GM20431 (cell line): ENCODE data around the gene MYCBPAP.

ENCODE experiments used
- in situ Hi-C: fragments of 300-500 bp; cut with MseI, MboI; formaldehyde crosslinking; loops from one replicate; pipeline ENCODE4 v1.15.0; 2020; ENCODE audit warnings: low sequenced_read_pairs; ENCODE audit not compliant: unreplicated experiment

Gene MYCBPAP

DNA sequence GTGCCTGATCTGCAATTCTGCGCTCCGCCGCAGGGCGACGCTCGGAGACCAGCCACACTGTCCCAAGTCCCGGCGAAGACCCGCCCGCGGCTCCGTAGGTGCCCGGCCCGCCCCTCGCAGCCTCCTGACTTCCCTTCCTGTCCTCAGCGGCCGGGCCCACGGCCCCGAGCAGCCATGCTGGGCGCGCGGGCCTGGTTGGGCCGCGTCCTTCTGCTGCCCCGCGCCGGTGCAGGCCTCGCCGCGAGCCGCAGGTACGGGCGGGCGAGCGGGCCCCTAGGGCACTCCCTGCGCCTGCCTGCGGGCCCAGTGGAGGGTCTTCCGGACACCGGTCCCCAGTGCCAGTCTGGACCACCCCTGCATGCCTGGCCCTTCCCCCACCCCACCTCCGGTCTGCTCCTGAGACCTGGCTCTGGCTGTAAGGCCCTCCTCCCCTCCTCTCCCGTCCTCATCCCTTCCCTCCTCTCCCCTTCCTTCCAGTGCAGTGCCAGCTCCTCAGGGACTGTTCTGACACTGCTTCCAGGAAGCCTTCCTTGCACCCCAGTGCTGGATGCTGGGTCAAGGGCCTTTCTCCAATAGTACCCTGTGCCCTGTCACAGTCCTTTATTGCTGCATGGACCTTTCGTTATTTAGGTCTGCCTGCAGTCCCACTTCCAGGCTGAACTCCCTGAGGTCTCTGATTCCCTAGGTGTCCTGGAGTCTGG, 38.9 kb downstream of the MYCBPAP start, which contains the start of gene SPATA20:
TSS of gene SPATA20 (plus strand) at position 140 of the 701 bp plus-strand sequence. CDS start at position 175, 35 bp downstream.
- in situ Hi-C loops: loop anchor here (10.0 kb wide), 1 partner anchor 62 kb away; no protein-coding TSS in a partner anchor

DNA sequence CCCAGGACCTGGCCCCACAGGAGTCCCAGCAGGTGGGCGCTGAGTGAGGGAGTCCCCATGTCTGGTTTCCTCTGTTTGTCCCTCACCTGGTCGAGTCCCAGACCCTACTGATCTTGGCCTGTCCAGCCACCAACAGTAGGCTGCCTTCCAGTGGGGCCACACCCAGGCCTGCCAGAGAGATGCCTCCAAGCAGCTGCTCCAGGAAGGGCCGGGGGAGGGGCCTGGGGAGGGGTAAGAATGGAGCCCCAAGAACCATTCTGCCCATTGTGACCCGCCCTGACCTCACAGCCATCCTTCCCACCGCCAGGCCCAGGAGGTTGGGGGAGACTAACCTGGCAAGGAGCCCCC, 39.5 kb downstream of the MYCBPAP start:
- in situ Hi-C loops: loop anchor here (10.0 kb wide), 1 partner anchor 63 kb away; no protein-coding TSS in a partner anchor

- in situ Hi-C loops: loop anchor here (10.0 kb wide), 1 partner anchor 64 kb away; no protein-coding TSS in a partner anchor
Observed at GRCh38 chr17:50548831-50549230, 40.6 kb downstream of the MYCBPAP start.

GRCh38 chr17:50549256-50549941, 41.2 kb downstream of the MYCBPAP start:
- in situ Hi-C loops: loop anchor here (10.0 kb wide), 1 partner anchor 65 kb away; no protein-coding TSS in a partner anchor

DNA sequence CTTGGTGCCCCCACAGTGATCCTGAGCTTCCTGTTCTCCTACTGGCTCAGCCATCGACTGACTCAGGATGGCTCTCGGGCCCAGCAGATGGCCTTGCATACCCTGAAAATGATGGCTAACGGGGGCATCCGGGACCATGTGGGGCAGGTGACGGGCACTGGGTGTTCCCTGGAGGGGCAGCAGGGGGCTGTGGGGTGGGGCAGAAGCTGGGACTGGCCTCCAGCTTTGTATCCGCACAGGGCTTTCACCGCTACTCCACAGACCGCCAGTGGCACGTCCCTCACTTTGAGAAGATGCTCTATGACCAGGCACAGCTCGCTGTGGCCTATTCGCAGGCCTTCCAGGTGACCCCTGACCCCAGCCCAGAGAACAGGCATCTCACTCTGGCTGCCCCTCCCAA, 41.7 kb downstream of the MYCBPAP start:
- in situ Hi-C loops: loop anchor here (10.0 kb wide), 1 partner anchor 65 kb away; no protein-coding TSS in a partner anchor

DNA sequence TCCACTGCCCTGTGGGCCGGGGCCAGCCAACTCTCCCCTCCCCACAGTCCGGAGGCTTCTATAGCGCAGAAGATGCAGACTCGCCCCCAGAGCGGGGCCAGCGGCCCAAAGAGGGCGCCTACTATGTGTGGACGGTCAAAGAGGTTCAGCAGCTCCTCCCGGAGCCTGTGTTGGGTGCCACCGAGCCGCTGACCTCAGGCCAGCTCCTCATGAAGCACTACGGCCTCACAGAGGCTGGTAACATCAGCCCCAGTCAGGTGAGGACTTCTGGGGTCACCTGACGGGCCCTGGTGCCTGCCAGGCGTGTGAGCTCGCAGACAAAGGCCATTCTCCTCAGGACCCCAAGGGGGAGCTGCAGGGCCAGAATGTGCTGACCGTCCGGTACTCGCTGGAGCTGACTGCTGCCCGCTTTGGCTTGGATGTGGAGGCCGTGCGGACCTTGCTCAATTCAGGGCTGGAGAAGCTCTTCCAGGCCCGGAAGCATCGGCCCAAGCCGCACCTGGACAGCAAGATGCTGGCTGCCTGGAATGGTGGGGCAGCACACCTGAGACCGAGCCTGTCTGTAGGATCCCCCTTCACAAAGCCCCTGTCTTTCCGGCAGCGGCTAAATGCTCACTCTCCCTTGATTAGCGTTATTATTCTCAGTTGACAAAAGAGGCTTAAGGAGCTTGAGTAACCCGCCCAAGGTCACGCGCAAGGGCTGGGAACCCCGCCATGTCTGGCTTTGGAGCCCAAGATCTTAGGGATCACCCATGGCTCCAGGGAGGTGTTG, 42.6 kb downstream of the MYCBPAP start:
- in situ Hi-C loops: no loop called here

DNA sequence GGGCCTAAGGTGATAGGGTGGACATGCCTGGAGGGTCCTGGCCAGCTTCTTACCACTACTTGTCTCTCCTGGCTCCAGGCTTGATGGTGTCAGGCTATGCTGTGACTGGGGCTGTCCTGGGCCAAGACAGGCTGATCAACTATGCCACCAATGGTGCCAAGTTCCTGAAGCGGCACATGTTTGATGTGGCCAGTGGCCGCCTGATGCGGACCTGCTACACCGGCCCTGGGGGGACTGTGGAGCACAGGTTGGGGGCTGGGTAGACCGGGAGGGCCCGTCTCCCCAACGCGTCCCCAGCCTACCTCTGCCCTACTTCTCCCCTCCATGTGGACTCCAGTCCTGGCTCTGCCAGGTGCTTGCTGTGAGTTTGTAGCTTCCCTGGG, 43.2 kb downstream of the MYCBPAP start:
- in situ Hi-C loops: no loop called here

GRCh38 chr17:50551884-50552283, 43.6 kb downstream of the MYCBPAP start:
- in situ Hi-C loops: no loop called here

- in situ Hi-C loops: no loop called here
Observed at GRCh38 chr17:50554201-50554600, 46.0 kb downstream of the MYCBPAP start.

DNA sequence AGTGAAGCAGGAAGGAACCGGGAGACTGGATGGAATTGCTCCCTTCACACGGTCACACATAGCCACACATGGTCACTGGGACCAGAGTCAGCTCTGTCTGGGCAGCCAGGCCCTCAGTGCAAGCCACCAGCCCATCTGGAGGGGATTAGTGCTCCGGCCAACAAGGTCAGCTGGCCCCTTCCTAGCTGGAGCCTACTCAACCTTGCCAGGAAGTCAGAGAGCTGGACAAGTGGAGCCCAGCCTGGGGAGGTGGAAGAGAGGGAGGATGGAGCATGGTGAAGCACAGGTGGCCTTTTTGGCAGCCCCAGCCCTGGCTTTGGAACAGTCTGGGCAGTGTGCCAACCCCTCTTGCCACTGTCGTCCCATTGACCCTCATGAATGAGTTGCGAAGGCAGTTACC, 48.6 kb downstream of the MYCBPAP start:
- in situ Hi-C loops: no loop called here

DNA sequence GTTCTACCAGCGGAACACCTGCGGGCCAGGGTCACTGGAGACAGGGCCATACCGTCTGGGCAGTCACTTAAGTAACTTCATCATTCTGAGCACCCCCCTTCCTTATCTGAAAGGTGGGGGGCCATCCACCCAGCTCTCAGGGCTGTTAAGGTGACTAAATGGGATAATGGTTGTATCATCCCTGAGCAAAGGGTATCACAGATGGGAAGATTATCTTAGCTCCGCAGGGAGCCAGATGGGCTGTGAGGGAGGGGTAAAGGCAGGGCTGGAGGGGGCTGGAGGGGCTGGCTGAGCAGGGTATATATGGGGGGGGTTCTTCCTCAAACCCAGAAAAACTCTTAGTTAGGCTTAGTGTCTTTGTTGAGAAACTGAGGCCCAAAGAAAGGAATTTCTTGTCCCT, 49.4 kb downstream of the MYCBPAP start:
- in situ Hi-C loops: no loop called here

DNA sequence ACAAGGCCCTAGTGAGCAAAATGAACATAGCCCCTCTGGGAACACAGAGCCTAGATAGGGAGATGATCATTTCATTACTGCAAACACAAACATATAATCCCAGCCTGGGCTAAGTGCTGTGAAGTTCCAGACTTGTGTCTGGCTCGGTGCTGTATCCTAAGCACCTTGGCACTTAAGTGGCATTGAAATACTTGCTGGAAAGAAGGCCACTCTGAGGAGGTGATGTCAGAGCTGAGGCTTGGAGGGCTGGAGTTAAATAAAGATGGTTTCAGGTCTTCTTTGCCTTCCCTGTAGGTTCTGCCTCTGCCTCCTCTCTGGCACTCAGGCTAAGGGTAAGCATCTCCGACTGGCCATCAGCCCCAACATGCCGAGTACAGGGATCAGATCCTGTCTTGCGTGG, 49.9 kb downstream of the MYCBPAP start:
- in situ Hi-C loops: no loop called here

GRCh38 chr17:50558581-50558940, 50.3 kb downstream of the MYCBPAP start:
- in situ Hi-C loops: no loop called here

DNA sequence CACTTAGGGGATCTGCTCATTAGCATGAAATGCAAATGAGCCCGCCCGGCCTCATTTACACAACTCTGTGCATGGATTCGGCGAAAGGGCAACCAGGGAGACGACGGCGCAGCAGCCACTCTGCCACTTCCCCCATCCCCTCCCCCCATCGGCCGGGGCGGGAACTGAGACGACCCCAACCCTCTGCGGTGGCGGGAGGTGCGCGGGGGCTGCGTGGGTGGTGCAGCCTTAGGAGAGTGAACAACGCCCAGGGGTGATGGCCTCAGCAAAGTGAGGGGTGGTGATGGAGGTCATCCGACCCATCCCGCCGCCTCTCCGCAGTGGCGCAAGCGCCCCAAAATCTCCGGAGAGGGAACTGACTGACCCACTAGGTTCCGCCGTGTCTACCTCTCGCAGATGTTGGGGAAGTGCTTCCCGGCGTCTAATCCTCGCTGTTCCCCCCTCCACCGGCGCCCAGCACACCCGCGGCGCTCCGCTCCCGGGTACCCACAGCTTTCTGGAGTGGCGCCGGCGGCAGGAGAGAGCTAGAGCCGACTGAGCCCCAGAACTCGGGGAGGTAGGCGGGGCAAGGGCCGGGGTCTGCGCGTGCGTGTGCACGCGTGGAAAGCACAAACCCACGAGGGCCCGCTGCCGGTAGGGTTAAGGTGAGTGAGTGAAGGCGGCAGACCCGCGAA, 50.8 kb downstream of the MYCBPAP start:
- in situ Hi-C loops: no loop called here

DNA sequence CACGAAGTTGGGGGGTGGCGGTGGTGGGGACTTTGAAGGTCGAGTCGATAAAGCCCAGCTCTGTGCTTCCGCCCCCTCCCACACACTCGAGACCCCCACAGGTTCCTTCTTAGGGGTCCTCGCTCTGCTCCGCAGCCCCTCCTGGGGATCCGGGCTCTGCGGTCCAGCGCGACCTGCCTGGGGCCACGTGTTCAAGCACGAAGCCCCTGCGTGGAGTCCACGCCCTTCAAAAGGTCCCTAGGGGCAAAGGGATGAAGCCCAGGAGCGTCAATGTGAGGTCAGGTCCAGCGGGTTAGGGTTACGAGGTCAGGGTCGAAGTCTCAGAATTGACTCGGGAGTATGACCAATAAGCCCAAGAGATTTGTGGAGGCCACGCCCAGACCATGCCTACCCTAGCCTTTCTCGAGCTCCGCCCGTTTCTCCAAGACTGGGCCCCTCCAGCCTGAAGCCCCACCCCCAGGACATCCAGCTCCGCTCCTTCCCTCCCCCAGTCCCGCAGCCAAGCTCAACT, 51.5 kb downstream of the MYCBPAP start:
- in situ Hi-C loops: no loop called here

GRCh38 chr17:50560185-50560824, 52.1 kb downstream of the MYCBPAP start, which contains the start of gene CACNA1G:
TSS of gene CACNA1G (plus strand) at chr17:50560715. CDS start at chr17:50561460, 745 bp downstream.
- in situ Hi-C loops: no loop called here

DNA sequence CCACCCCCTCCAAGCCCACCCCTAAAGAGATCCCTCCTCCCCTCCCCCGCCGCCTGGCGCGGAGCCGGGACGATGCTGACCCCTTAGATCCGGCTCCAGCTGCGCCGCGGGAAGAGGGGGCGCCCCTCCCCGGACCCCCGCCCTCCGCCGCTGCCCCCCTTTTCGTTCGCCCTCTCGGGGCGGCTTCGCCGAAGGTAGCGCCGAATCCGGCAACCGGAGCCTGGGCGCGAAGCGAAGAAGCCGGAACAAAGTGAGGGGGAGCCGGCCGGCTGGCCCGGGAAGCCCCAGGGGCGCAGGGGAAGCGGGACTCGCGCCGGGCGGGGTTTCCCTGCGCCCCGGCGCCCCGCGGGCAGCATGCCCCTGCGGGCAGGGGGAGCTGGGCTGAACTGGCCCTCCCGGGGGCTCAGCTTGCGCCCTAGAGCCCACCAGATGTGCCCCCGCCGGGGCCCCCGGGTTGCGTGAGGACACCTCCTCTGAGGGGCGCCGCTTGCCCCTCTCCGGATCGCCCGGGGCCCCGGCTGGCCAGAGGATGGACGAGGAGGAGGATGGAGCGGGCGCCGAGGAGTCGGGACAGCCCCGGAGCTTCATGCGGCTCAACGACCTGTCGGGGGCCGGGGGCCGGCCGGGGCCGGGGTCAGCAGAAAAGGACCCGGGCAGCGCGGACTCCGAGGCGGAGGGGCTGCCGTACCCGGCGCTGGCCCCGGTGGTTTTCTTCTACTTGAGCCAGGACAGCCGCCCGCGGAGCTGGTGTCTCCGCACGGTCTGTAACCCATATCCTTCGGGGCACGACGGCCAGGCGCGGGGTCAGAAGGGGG, 52.9 kb downstream of the MYCBPAP start:
- in situ Hi-C loops: no loop called here

GRCh38 chr17:50561746-50562141, 53.5 kb downstream of the MYCBPAP start:
- in situ Hi-C loops: no loop called here
